Germinal center (tissue), 1 donor: ENCODE data around the gene SELENOO.
A peak's percentile ranks its signal among the peaks of the same experiment; 100 is the strongest.
"Not testable (repeated sequence)": the region's sequence is repeated elsewhere in the genome, so short reads cannot be mapped to it uniquely, and the experiment has no call there.

Source experiments
- DNase-seq: peaks from one replicate; pipeline ENCODE4 v3.0.0; 2012; ENCODE audit warnings: mixed read lengths, low spot score

Gene SELENOO

GRCh38 chr22:50199829-50200460 lies 866 bp upstream of the SELENOO start:
- DNase-seq, result no peak

GRCh38 chr22:50201191-50202129 lies 649 bp downstream of the SELENOO start:
- DNase-seq, result no peak

GRCh38 chr22:50202130-50202666 lies 1.4 kb downstream of the SELENOO start:
- DNase-seq, result no peak

- DNase-seq, result no peak
Measured at GRCh38 chr22:50203288-50203687, 2.5 kb downstream of the SELENOO start.

GRCh38 chr22:50204571-50204970 lies 3.8 kb downstream of the SELENOO start:
- no peak for DNase-seq

GRCh38 chr22:50204998-50205397 lies 4.2 kb downstream of the SELENOO start:
- DNase-seq, result not testable (repeated sequence)

- DNase-seq, result no peak
Measured at GRCh38 chr22:50205781-50206569, 5.2 kb downstream of the SELENOO start.

GRCh38 chr22:50206599-50206998 lies 5.8 kb downstream of the SELENOO start:
- DNase-seq, result no peak

GRCh38 chr22:50207383-50208140 lies 6.8 kb downstream of the SELENOO start:
- peak; percentile 66 for DNase-seq

- DNase-seq, result no peak
Measured at GRCh38 chr22:50208430-50208938, 7.7 kb downstream of the SELENOO start.

GRCh38 chr22:50208939-50209892 lies 8.4 kb downstream of the SELENOO start:
- no peak for DNase-seq

GRCh38 chr22:50209893-50210292 lies 9.1 kb downstream of the SELENOO start:
- DNase-seq, result peak; percentile 76

- DNase-seq, result no peak
Measured at GRCh38 chr22:50210378-50211139, 9.7 kb downstream of the SELENOO start.

- no peak for DNase-seq
Measured at GRCh38 chr22:50211147-50211546, 10.3 kb downstream of the SELENOO start.

- no peak for DNase-seq
Measured at GRCh38 chr22:50213263-50213662, 12.5 kb downstream of the SELENOO start.

- no peak for DNase-seq
Measured at GRCh38 chr22:50215297-50216054, 14.7 kb downstream of the SELENOO start.

- no peak for DNase-seq
Measured at GRCh38 chr22:50216055-50216683, 15.4 kb downstream of the SELENOO start.
